ENCODE data around the gene TRIM3.

TRIM3 gene

DNA sequence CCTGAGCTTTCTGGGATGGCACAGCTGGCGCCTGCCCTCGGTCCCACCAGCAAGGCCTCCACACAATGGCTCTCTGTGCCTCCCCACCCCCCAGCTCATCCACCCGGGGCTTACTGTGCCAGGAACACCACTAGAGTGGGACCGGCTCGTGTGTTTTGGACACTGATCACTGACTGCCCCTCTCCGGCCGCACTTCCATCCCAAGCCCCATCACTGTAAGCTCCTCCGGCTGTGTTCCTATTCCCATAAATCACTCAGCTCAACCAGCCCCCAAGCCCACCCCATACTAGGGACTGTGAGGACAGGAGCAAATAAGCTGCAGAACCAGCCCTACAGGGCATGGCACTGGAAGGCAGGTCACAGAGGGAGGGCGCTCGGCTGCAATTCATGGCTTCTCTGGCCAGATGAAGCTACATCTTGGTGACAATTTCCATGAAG is 62.1 kb downstream of the TRIM3 start:
- no peak overlapping the region for H3K4me3 ChIP-seq (ENCODE audit: low read depth, low read length)

DNA sequence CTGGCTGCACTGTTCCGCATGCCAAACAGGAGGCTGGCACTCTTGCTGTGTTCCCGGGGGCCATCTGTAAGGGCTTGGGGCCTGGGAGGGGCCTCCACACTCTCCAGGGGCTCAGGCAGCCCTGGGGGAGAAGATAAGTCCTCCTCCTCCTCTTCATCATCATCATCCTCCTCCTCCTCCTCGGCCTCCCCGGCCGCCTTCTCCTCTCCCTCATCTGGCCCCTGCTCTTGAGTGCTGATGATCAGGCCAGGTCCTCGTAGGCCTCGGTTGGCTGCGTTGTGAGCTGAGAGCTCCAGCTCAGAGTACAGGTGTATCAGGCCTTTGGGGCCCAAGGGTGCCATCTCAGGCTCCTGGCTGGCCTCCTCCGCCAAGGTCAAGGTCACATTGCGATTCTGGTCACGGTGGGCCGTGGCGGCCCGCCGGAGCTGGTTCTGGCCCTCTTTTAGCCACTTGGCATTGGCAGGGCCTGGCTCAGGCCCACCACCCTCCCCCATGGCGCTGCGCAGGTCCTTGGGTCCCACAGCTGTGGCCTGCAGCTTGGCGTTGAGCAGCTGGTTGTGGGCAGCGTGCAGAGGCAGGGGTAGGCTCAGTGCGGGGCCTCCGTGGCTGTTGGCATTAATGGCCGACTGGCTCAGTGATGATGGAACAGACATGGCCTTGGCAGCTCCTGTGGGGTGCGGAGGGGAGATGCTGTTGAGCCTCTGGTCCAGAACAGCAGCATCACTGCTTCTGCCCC is 62.9 kb downstream of the TRIM3 start:
- DNase-seq (ENCODE audit: low read depth) = no peak
- no peak for TF ChIP-seq CTCF (IDR thresholded peaks at IDR 0.05; ENCODE audit: insufficient read depth, low read depth, low read length, missing control alignments)

More for the DNA sequence above, 62.1 kb downstream of the TRIM3 start:
- TF ChIP-seq CTCF (IDR thresholded peaks at IDR 0.05; ENCODE audit: insufficient read depth, low read depth, low read length, missing control alignments) = no peak
- no peak for DNase-seq (ENCODE audit: low read depth)

GRCh38 chr11:6406370-6406769 is 67.4 kb downstream of the TRIM3 start:
- no peak for DNase-seq (ENCODE audit: low read depth)
- H3K4me3 ChIP-seq (ENCODE audit: low read depth, low read length) = no peak overlapping the region
- no peak for TF ChIP-seq CTCF (IDR thresholded peaks at IDR 0.05; ENCODE audit: insufficient read depth, low read depth, low read length, missing control alignments)

More for the DNA sequence above, 62.9 kb downstream of the TRIM3 start:
- H3K4me3 ChIP-seq (ENCODE audit: low read depth, low read length) = no peak overlapping the region

GRCh38 chr11:6405846-6406245 is 67.9 kb downstream of the TRIM3 start:
- H3K4me3 ChIP-seq (ENCODE audit: low read depth, low read length) = no peak overlapping the region
- DNase-seq (ENCODE audit: low read depth) = no peak
- TF ChIP-seq CTCF (IDR thresholded peaks at IDR 0.05; ENCODE audit: insufficient read depth, low read depth, low read length, missing control alignments) = no peak

- no peak overlapping the region for H3K4me3 ChIP-seq (ENCODE audit: low read depth, low read length)
- no peak for DNase-seq (ENCODE audit: low read depth)
- no peak for TF ChIP-seq CTCF (IDR thresholded peaks at IDR 0.05; ENCODE audit: insufficient read depth, low read depth, low read length, missing control alignments)
Observed at GRCh38 chr11:6405052-6405667, 68.6 kb downstream of the TRIM3 start.

GRCh38 chr11:6404342-6405051 is 69.2 kb downstream of the TRIM3 start:
- DNase-seq (ENCODE audit: low read depth) = no peak
- no peak for TF ChIP-seq CTCF (IDR thresholded peaks at IDR 0.05; ENCODE audit: insufficient read depth, low read depth, low read length, missing control alignments)
- no peak overlapping the region for H3K4me3 ChIP-seq (ENCODE audit: low read depth, low read length)

Data from GM12865 (cell line).